H9 (cell line): ENCODE data around the gene KRT13. TPM values are rescaled to one million over a fixed set of nuclear protein-coding genes. Genes with fewer than 3 reads are reported as not detected.

ENCODE experiments used
- DNase-seq: peaks from one replicate; pipeline ENCODE4 v3.0.0-alpha.2; 2017
- H2AFZ ChIP-seq: one replicate; pipeline ENCODE4 v1.6.1; 2013; ENCODE audit warnings: mild to moderate bottlenecking, low read length, control low read depth, moderate library complexity
- H2AK5ac ChIP-seq: 2 replicates; pipeline ENCODE4 v1.6.1; 2013; ENCODE audit warnings: low read length, control low read depth, mixed read lengths; ENCODE audit not compliant: insufficient read length
- H2BK120ac ChIP-seq: one replicate; pipeline ENCODE4 v1.6.1; 2013; ENCODE audit warnings: low read depth, mild to moderate bottlenecking, low read length, control low read depth, inconsistent platforms; ENCODE audit not compliant: poor library complexity, severe bottlenecking
- H2BK12ac ChIP-seq: 2 replicates; pipeline ENCODE4 v1.6.1; 2013; ENCODE audit warnings: low read length, control low read depth, mixed read lengths, low read depth; ENCODE audit not compliant: insufficient read length
- H2BK15ac ChIP-seq: 2 replicates; pipeline ENCODE4 v1.6.1; 2013; ENCODE audit warnings: low read depth, low read length, control low read depth
- H2BK20ac ChIP-seq: one replicate; pipeline ENCODE4 v1.6.1; 2013; ENCODE audit warnings: low read depth, mild to moderate bottlenecking, low read length, control low read depth, inconsistent platforms; ENCODE audit not compliant: poor library complexity, severe bottlenecking
- H2BK5ac ChIP-seq: 2 replicates; pipeline ENCODE4 v1.6.1; 2013; ENCODE audit warnings: low read length, control low read depth, mixed read lengths; ENCODE audit not compliant: insufficient read length
- H3K14ac ChIP-seq: 2 replicates; pipeline ENCODE4 v1.6.1; 2013; ENCODE audit warnings: low read length, control low read depth; ENCODE audit not compliant: insufficient read depth
- H3K18ac ChIP-seq: 2 replicates; pipeline ENCODE4 v1.6.1; 2013; ENCODE audit warnings: low read depth, mild to moderate bottlenecking, mixed read lengths, low read length, control low read depth; ENCODE audit not compliant: insufficient read length
- H3K23ac ChIP-seq: 2 replicates; pipeline ENCODE4 v1.6.1; 2013; ENCODE audit warnings: low read length, control low read depth, mixed read lengths, low read depth; ENCODE audit not compliant: insufficient read length
- H3K23me2 ChIP-seq: 2 replicates; pipeline ENCODE4 v1.6.1; 2013; ENCODE audit warnings: low read depth, mild to moderate bottlenecking, mixed read lengths, low read length, control low read depth; ENCODE audit not compliant: insufficient read length, poor library complexity, severe bottlenecking
- H3K27ac ChIP-seq: 2 replicates; pipeline ENCODE4 v1.5.1; 2013; ENCODE audit warnings: low read length, control low read depth, mixed read lengths, low read depth; ENCODE audit not compliant: insufficient read length
- H3K27me3 ChIP-seq: 2 replicates; pipeline ENCODE4 v1.6.1; 2013; ENCODE audit warnings: low read length, control low read depth, inconsistent platforms; ENCODE audit not compliant: insufficient read depth
- H3K4ac ChIP-seq: 2 replicates; pipeline ENCODE4 v1.6.1; 2013; ENCODE audit warnings: low read depth, mild to moderate bottlenecking, control low read depth, inconsistent platforms, low read length, moderate library complexity
- H3K4me1 ChIP-seq: 2 replicates; pipeline ENCODE4 v1.6.1; 2013; ENCODE audit warnings: low read length, control low read depth, inconsistent platforms; ENCODE audit not compliant: insufficient read depth
- H3K4me2 ChIP-seq: 2 replicates; pipeline ENCODE4 v1.6.1; 2013; ENCODE audit warnings: low read length, control low read depth, mixed read lengths; ENCODE audit not compliant: insufficient read length, insufficient read depth
- H3K56ac ChIP-seq: 2 replicates; pipeline ENCODE4 v1.6.1; 2013; ENCODE audit warnings: low read depth, mild to moderate bottlenecking, mixed read lengths, low read length, control low read depth; ENCODE audit not compliant: insufficient read length
- H3K79me1 ChIP-seq: 2 replicates; pipeline ENCODE4 v1.6.1; 2013; ENCODE audit warnings: low read depth, mild to moderate bottlenecking, moderate library complexity, low read length, control low read depth, inconsistent platforms; ENCODE audit not compliant: insufficient read depth, poor library complexity, severe bottlenecking
- H3K79me2 ChIP-seq: 2 replicates; pipeline ENCODE4 v1.6.1; 2013; ENCODE audit warnings: low read length, control low read depth, inconsistent platforms; ENCODE audit not compliant: insufficient read depth
- H3K9ac ChIP-seq: 2 replicates; pipeline ENCODE4 v1.6.1; 2013; ENCODE audit warnings: low read length, control low read depth, mixed read lengths; ENCODE audit not compliant: insufficient read length; ENCODE audit errors: extremely low read depth
- H3K9me3 ChIP-seq: one replicate; pipeline ENCODE4 v1.6.1; 2013; ENCODE audit warnings: low read depth, low read length, inconsistent platforms; ENCODE audit not compliant: control insufficient read depth
- H3T11ph ChIP-seq: one replicate; pipeline ENCODE4 v1.6.1; 2013; ENCODE audit warnings: mild to moderate bottlenecking, low read length, control low read depth, inconsistent platforms
- H4K20me1 ChIP-seq: one replicate; pipeline ENCODE4 v1.6.1; 2013; ENCODE audit not compliant: control insufficient read depth, insufficient read length, insufficient read depth
- H4K5ac ChIP-seq: 2 replicates; pipeline ENCODE4 v1.6.1; 2013; ENCODE audit warnings: low read depth, mild to moderate bottlenecking, mixed read lengths, low read length, control low read depth; ENCODE audit not compliant: insufficient read length
- H4K8ac ChIP-seq: replicated peaks from 2 replicates; pipeline ENCODE4 v1.6.1; 2013; ENCODE audit warnings: low read length, control low read depth, mixed read lengths, low read depth; ENCODE audit not compliant: insufficient read length
- H4K91ac ChIP-seq: 2 replicates; pipeline ENCODE4 v1.6.1; 2013; ENCODE audit warnings: low read depth, mild to moderate bottlenecking, moderate library complexity, mixed read lengths, low read length, control low read depth; ENCODE audit not compliant: insufficient read length
- H3K27ac Mint-ChIP-seq, 3 experiments: 2 replicates in 2 of 3; 3 replicates in 1 of 3; pipeline ENCODE4 v1.8.0; 2020 to 2021; ENCODE audit warnings: mixed read lengths in 3 of 3, mild to moderate bottlenecking in 1 of 3, moderate library complexity in 1 of 3
- H3K27me3 Mint-ChIP-seq: 2 replicates; pipeline ENCODE4 v1.8.0; 2021; ENCODE audit warnings: low read depth, mild to moderate bottlenecking, moderate library complexity, mixed read lengths
- H3K36me3 Mint-ChIP-seq, 3 experiments: 2 replicates in 2 of 3; 3 replicates in 1 of 3; pipeline ENCODE4 v1.8.0; 2020 to 2021; ENCODE audit warnings: low read depth in 3 of 3, mixed read lengths in 3 of 3; ENCODE audit not compliant: insufficient read depth in 1 of 3
- H3K4me1 Mint-ChIP-seq, 2 experiments: 2 replicates each; pipeline ENCODE4 v1.8.0; 2020; ENCODE audit warnings: mixed read lengths in 2 of 2
- H3K4me3 Mint-ChIP-seq, 2 experiments: 2 replicates in 1 of 2; 3 replicates in 1 of 2; pipeline ENCODE4 v1.8.0; 2020 to 2021; ENCODE audit warnings: mild to moderate bottlenecking in 2 of 2, mixed read lengths in 2 of 2, moderate library complexity in 1 of 2
- H3K9me3 Mint-ChIP-seq, 2 experiments: 2 replicates in 1 of 2; 3 replicates in 1 of 2; pipeline ENCODE4 v1.8.0; 2020; ENCODE audit warnings: mild to moderate bottlenecking in 2 of 2, mixed read lengths in 2 of 2, moderate library complexity in 1 of 2
- CTCF ChIP-seq: fragments of 200-600 bp; sonication (generic); conservative IDR thresholded peaks from 3 replicates; pipeline ENCODE4 v1.8.0; 2021; ENCODE audit warnings: antibody characterized with exemption, mild to moderate bottlenecking
- WGBS: extraction: QIAGEN DNeasy Blood & Tissue Kit; methylation state at CpG from one replicate; pipeline ENCODE4 v1.1.7; 2013; ENCODE audit warnings: missing lambda C conversion rate, low lambda C conversion rate, mixed read lengths; ENCODE audit not compliant: insufficient read length; ENCODE audit errors: extremely low coverage; 5-methylcytosine and 5-hydroxymethylcytosine counted together
- total RNA-seq: library from RNA; stranded (reverse); gene quantifications from 2 replicates; pipeline ENCODE4 v1.2.1, GENCODE V29; 2021

The KRT13 gene
- total RNA-seq, 1 experiment from 2014 or later, result not detected

GRCh38 chr17:41504246-41504977, 1.0 kb downstream of the KRT13 start:
- Histone ChIP-seq H4K91ac (no peak overlapping the region), H2BK120ac (no peak overlapping the region), H3K4ac (no peak overlapping the region), H3T11ph (no peak overlapping the region), H3K27me3 (no peaks in the 10 kb centered on the region), H4K5ac (no peak overlapping the region), H2BK5ac (no peak overlapping the region), H3K9me3 (no peaks in the 10 kb centered on the region), H3K27ac (no peak overlapping the region), H2AK5ac (no peak overlapping the region), H3K79me1 (no peaks in the 10 kb centered on the region), H3K14ac (no peak overlapping the region), H3K4me1 (peaks cover 3% of the 10 kb centered on the region; the same call in 1 of the 2 replicates), H3K4me2 (no peak overlapping the region), H2BK12ac (no peak overlapping the region), H3K56ac (no peak overlapping the region), H2BK20ac (no peak overlapping the region), H3K23me2 (no peaks in the 10 kb centered on the region), H4K8ac (no peak overlapping the region), H2AFZ (no peak overlapping the region), H3K23ac (no peak overlapping the region), H3K79me2 (no peaks in the 10 kb centered on the region), H4K20me1 (no peaks in the 10 kb centered on the region), H3K9ac (no peak overlapping the region), H2BK15ac (no peak overlapping the region), H3K18ac (no peak overlapping the region)
- DNase-seq, result no peak
- no peak overlapping the region for H3K27ac Mint-ChIP-seq
- peaks cover 21 to 24% of the 10 kb centered on the region in 2 experiments for H3K4me1 Mint-ChIP-seq
- WGBS, result no CpG with 5 or more reads among the region's 8 CpGs
- no peaks in the 10 kb centered on the region for H3K9me3 Mint-ChIP-seq
- no peaks in the 10 kb centered on the region for H3K27me3 Mint-ChIP-seq
- H3K36me3 Mint-ChIP-seq, result no peaks in the 10 kb centered on the region
- H3K4me3 Mint-ChIP-seq, result no peak overlapping the region
- TF ChIP-seq CTCF, result no peak
